HL-60 (cell line): ENCODE measurements around the gene PTPRK.

Experiments used
- GABPA ChIP-seq: IDR thresholded peaks from 2 replicates; pipeline ENCODE4 v1.6.1; 2012; ENCODE audit warnings: low read depth
- POLR2AphosphoS5 ChIP-seq: IDR thresholded peaks from 2 replicates; pipeline ENCODE4 v1.6.1; 2012; ENCODE audit warnings: low read depth
- TF ChIP-seq, protein P1 (sequence below): IDR thresholded peaks from one replicate; pipeline ENCODE4 v1.5.1; 2011; ENCODE audit warnings: low read length, control low read depth, inconsistent platforms; ENCODE audit not compliant: insufficient read depth

DNA sequence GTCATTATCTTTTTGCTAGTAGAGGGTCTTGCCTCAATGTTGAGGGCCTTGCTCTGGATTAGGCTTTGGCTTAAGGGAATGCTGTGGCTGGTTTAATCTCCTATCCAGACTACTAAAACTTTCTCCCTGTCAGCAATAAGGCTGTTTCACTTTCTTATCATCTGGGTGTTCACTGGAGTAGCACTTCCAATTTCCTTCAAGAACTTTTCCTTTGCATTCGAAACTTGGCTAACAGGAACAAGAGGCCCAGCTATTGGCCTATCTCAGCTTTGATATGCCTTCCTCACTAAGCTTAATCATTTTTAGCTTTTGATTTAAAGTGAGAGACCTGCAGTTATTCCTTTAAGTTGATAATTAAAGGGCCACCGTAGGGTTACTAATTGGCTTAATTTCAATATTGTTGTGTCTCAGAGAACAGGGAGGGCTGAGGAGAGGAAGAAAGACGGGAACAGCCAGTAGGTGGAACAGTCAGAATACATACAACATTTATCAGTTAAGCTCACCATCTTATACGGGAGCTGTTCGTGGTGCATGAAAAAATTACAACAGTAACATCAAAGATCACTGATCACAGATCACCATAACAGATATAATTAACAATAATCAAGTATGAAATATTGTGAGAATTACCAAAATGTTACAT, 186.7 kb downstream of the PTPRK start:
- TF ChIP-seq, protein P1, sequence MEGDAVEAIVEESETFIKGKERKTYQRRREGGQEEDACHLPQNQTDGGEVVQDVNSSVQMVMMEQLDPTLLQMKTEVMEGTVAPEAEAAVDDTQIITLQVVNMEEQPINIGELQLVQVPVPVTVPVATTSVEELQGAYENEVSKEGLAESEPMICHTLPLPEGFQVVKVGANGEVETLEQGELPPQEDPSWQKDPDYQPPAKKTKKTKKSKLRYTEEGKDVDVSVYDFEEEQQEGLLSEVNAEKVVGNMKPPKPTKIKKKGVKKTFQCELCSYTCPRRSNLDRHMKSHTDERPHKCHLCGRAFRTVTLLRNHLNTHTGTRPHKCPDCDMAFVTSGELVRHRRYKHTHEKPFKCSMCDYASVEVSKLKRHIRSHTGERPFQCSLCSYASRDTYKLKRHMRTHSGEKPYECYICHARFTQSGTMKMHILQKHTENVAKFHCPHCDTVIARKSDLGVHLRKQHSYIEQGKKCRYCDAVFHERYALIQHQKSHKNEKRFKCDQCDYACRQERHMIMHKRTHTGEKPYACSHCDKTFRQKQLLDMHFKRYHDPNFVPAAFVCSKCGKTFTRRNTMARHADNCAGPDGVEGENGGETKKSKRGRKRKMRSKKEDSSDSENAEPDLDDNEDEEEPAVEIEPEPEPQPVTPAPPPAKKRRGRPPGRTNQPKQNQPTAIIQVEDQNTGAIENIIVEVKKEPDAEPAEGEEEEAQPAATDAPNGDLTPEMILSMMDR: no peak
- TF ChIP-seq POLR2AphosphoS5 (no peak), GABPA (no peak)
